Adrenal gland (tissue), 12 donors: ENCODE data around the gene CLDN10. TPM values are rescaled to one million over a fixed set of nuclear protein-coding genes. Genes with fewer than 3 reads are reported as not detected.

Source experiments
- DNase-seq, 7 donors: peaks; one replicate each; pipeline ENCODE4 v3.0.0-alpha.2; 2019 to 2020
- H3K27ac ChIP-seq, 5 donors: fragments of 200-600 bp; sonication (generic) in 4 of 5; 1 replicate in 3 of 5; 2 replicates in 2 of 5; pipeline versions ENCODE4 v1.5.1 to v1.8.0; 2016 to 2020; ENCODE audit warnings: mild to moderate bottlenecking in 1 of 5
- H3K27me3 ChIP-seq: fragments of 200-600 bp; 2 replicates; pipeline ENCODE4 v1.8.0; 2021
- H3K36me3 ChIP-seq, 2 donors: fragments of 200-600 bp; replicated peaks in 1 of 2; 1 replicate in 1 of 2; 2 replicates in 1 of 2; pipeline versions ENCODE4 v1.5.1 to v1.8.0; 2018 to 2022
- H3K4me1 ChIP-seq, 2 donors: fragments of 200-600 bp; replicated peaks in 1 of 2; 1 replicate in 1 of 2; 2 replicates in 1 of 2; pipeline versions ENCODE4 v1.5.1 to v1.8.0; 2018 to 2021
- H3K4me3 ChIP-seq, 4 donors: fragments of 200-600 bp; sonication (generic) in 3 of 4; one replicate each; pipeline ENCODE4 v1.5.1; 2016 to 2018
- H3K9me3 ChIP-seq, 3 donors: fragments of 200-600 bp; sonication (generic) in 1 of 3; replicated peaks in 1 of 3; 1 replicate in 2 of 3; 2 replicates in 1 of 3; pipeline versions ENCODE4 v1.5.1 to v1.8.0; 2016 to 2021
- CTCF ChIP-seq, 6 experiments: fragments of 450-650 bp in 4 of 6; fragments of 200-600 bp in 2 of 6; sonication (generic) in 1 of 6; IDR thresholded peaks; 1 replicate in 5 of 6; 2 replicates in 1 of 6; pipeline versions ENCODE4 v1.5.1 to v1.8.0; 2016 to 2021; ENCODE audit warnings: antibody characterized with exemption in 6 of 6, mild to moderate bottlenecking in 2 of 6, moderate library complexity in 1 of 6
- POLR2A ChIP-seq, 2 donors: fragments of 450-650 bp; IDR thresholded peaks; one replicate each; pipeline ENCODE4 v1.6.1; 2017; ENCODE audit warnings: antibody characterized with exemption in 2 of 2, mild to moderate bottlenecking in 2 of 2, moderate library complexity in 1 of 2
- WGBS, 4 donors: extraction: QIAGEN DNeasy Blood & Tissue Kit in 2 of 4; methylation state at CpG; one replicate each; pipeline versions ENCODE4 v1.1.5 to v1.1.7; 2013 to 2017; 5-methylcytosine and 5-hydroxymethylcytosine counted together
- intact Hi-C, 2 donors: fragments of 100-400 bp; cut with DNase I; formaldehyde crosslinking; loops; one replicate each; pipeline versions ENCODE4 v1.14.1 to v1.15.0; 2022 to 2023
- polyA plus RNA-seq, 3 donors: library from polyadenylated mRNA; stranded (reverse); fragments of 200-250 nt in 2 of 3; fragments of 350-450 nt in 1 of 3; fragmentation: Illumina TruSeq in 1 of 3; extraction: RNeasy Lipid Tissue Mini Kit (QIAGEN cat#74804) in 1 of 3; gene quantifications; one replicate each; pipeline ENCODE4 v1.2.3, GENCODE V29; 2013 to 2014
- total RNA-seq, 9 donors: library from RNA; depleted of rRNA in 4 of 9; stranded (reverse); fragments of >200 nt in 4 of 9; fragments of 120-200 nt in 1 of 9; fragmentation: NEBNext Ultra II Directional in 1 of 9; extraction: Animal tissue kit (Norgen Biotek cat#: 25700) in 1 of 9; gene quantifications; one replicate each; pipeline versions ENCODE4 v1.1.0 to v1.2.4, GENCODE V29; 2013 to 2023
- donor health status: healthy with polysubstance abuse.
- donor health status: Bipolar disorder and iron deficiency.
- donor health status: DM: yes; HTN: yes; CAD: no.
- donor health status: DM: no; HTN: no; CAD: no.
- donor health status: DM: no; HTN: no; CAD: no.
- donor health status: DM: yes; HTN: yes; CAD: no.

The CLDN10 gene
- total and polyA plus RNA-seq, 12 donors = 0.23 to 0.54 (median 0.28) TPM; not detected in 9

DNA sequence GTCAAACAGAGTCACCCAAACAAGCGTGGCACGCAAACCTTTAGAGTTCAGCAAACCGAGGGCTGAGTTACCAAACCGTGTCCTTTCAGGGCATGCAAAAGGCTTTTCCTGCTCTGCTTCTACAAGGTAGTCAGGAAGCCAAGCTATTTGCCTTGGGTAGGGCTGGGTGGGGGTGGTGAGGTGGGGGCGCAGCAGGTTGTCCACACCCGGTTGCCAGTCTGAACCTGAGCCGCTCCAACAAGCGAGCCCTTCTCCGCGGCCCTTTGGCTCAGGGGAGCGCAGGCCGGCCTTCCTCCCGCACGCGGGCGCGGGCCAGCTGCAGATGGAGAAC is 347 bp upstream of the CLDN10 start:
- Histone ChIP-seq H3K27me3 (peaks cover 51% of the 10 kb centered on the region), H3K4me3 (peak overlapping the region in 1 of 4 donors; percentile 30), H3K36me3 (no peaks in the 10 kb centered on the region), H3K4me1 (no peaks in the 10 kb centered on the region), H3K27ac (no peak overlapping the region), H3K9me3 (no peaks in the 10 kb centered on the region)
- TF ChIP-seq CTCF (IDR thresholded peaks at IDR 0.05) = no peak
- no peak for TF ChIP-seq POLR2A (IDR thresholded peaks at IDR 0.05)
- intact Hi-C loops = no loop called here
- DNase-seq = no peak
- 24 to 48% (median 38%) methylated on average over 6 to 17 of the region's 17 CpGs for WGBS, 4 donors

DNA sequence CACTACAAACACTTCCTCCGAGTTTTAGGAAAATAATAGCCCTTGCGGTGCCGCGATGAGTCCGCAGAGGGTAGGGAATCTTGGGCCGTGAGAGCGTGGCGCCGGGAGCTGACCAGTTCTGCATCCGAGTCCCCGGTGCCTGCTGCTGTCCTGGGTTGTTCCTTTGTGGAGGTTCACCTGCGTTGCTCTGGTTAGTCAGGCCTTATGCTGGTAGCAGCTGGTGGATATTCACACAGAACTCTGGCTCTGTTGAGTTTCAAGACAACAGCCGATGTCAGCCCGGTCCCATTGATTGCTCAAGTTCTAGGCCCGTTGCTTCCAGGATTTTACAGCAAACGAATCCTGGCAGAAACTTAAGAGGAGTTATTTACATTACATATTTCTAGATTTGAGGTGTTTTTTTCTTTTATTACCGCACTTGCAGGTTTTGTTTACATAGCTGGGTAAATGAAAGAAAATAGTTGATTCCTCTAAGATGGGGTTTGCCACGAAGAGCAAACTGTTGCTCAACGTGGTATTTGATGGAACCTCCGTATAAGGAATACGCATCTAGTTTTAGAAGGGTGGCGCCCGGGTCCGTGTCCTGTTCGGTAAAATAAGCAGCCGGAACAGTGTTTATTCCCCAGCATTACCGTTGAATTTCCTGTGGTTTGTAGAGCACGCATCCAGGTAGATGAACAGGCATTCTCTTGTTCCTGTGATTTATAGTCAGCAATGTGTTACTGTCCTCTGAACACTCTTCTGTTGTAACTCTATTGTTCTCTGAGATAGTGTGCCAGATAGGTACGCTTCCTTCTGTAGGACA is 1.3 kb downstream of the CLDN10 start:
- Histone ChIP-seq H3K36me3 (no peaks in the 10 kb centered on the region), H3K27ac (no peak overlapping the region), H3K9me3 (no peaks in the 10 kb centered on the region), H3K4me1 (no peaks in the 10 kb centered on the region), H3K4me3 (no peak overlapping the region), H3K27me3 (peaks cover 48% of the 10 kb centered on the region)
- intact Hi-C loops = no loop called here
- 45 to 56% (median 51%) methylated on average over 22 to 29 of the region's 29 CpGs for WGBS, 4 donors
- no peak for TF ChIP-seq POLR2A (IDR thresholded peaks at IDR 0.05)
- no peak for TF ChIP-seq CTCF (IDR thresholded peaks at IDR 0.05)
- no peak for DNase-seq

DNA sequence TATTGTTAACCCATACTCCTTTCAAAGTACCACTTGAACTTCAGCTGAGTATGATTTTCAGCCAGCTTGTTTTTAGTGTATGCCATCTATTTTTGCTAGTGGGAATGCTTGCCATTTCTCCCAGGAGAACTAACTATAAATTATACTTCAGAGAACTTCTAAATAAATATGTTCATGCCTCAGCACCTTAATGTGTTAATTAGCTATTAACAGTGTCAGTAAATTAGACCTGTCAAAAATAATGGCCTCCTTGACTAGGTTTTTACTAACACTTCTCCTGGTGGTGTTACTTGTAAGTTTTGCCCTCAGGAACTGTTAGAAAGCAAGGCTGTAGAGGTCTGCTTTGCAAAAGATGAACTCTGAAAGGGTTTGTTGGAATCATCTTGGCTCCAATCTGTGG is 4.5 kb downstream of the CLDN10 start:
- Histone ChIP-seq H3K4me3 (no peak overlapping the region), H3K27ac (no peak overlapping the region), H3K27me3 (peaks cover 32% of the 10 kb centered on the region), H3K4me1 (no peaks in the 10 kb centered on the region), H3K36me3 (no peaks in the 10 kb centered on the region), H3K9me3 (no peaks in the 10 kb centered on the region)
- no peak for DNase-seq
- no peak for TF ChIP-seq CTCF (IDR thresholded peaks at IDR 0.05)
- intact Hi-C loops = no loop called here

DNA sequence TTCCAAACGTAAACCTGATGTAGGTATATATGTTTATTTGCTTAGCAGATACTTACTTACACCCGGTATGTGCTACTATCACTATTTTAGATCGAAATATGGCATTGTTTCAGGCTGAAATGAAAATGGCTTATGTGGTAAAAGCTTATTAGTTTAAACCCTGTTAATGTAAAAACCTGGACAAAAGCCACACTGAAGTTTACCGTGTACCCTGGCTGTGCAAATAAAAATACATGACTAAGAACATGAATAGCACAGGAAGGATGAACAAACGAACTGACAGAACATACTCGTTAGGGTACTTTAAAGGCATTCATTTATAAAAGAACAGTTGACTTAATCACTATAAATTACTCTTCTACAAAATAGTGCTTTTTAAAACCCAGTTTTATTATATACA is 6.6 kb downstream of the CLDN10 start:
- no peak for TF ChIP-seq POLR2A (IDR thresholded peaks at IDR 0.05)
- no peak for TF ChIP-seq CTCF (IDR thresholded peaks at IDR 0.05)
- no peaks in the 10 kb centered on the region for H3K9me3 ChIP-seq
- H3K4me3 ChIP-seq = no peak overlapping the region
- intact Hi-C loops = no loop called here
- no peak overlapping the region for H3K27ac ChIP-seq
- 71 to 76% (median 72%) methylated on average over 6 of the region's 6 CpGs for WGBS, 4 donors
- peaks cover 11% of the 10 kb centered on the region for H3K27me3 ChIP-seq
- no peak for DNase-seq
- H3K36me3 ChIP-seq = no peaks in the 10 kb centered on the region
- H3K4me1 ChIP-seq = no peaks in the 10 kb centered on the region
